Hepatocyte (in vitro differentiated cells): ENCODE results near the gene CALCB.

Source experiments
- CTCF ChIP-seq: fragments of 200-600 bp; sonication (generic); IDR thresholded peaks from 2 replicates; pipeline ENCODE4 v1.5.1; 2016; ENCODE audit warnings: antibody characterized with exemption, mild to moderate bottlenecking; ENCODE audit not compliant: poor library complexity
- EZH2 ChIP-seq: fragments of 200-600 bp; sonication (generic); IDR thresholded peaks from 2 replicates; pipeline ENCODE4 v1.6.1; 2016; ENCODE audit warnings: antibody characterized with exemption, mild to moderate bottlenecking, borderline replicate concordance
- EZH2phosphoT487 ChIP-seq: fragments of 200-600 bp; sonication (generic); IDR thresholded peaks from one replicate; pipeline ENCODE4 v1.6.1; 2018; ENCODE audit warnings: antibody characterized with exemption, mild to moderate bottlenecking, low read depth, moderate library complexity; ENCODE audit not compliant: unreplicated experiment, severe bottlenecking

- TF ChIP-seq EZH2, result no peak
- no peak for TF ChIP-seq CTCF
- TF ChIP-seq EZH2phosphoT487, result no peak
Observed at GRCh38 chr11:15028379-15028778, 45.0 kb upstream of the CALCB start.
